Keratinocyte (primary cell): ENCODE measurements around the gene FBXO34. TPM values are rescaled to one million over a fixed set of nuclear protein-coding genes. Genes with fewer than 3 reads are reported as not detected.

Experiments used
- DNase-seq: peaks from one replicate; pipeline ENCODE4 v3.0.0-alpha.2; 2011; ENCODE audit warnings: low read depth, missing footprints, low spot score
- FAIRE-seq: peaks from 2 replicates; lab custom pipeline; 2011; peaks lifted over from hg19 to GRCh38; lab: Jason Lieb, UNC
- H2AFZ ChIP-seq: 2 replicates; pipeline ENCODE4 v1.6.0; 2012; ENCODE audit warnings: low read length, control low read depth, inconsistent platforms; ENCODE audit not compliant: control insufficient read depth
- H3K27ac ChIP-seq: 2 replicates; pipeline ENCODE4 v1.5.1; 2011; ENCODE audit warnings: low read length; ENCODE audit not compliant: control insufficient read depth, insufficient read depth
- H3K27me3 ChIP-seq: 3 replicates; pipeline ENCODE4 v1.6.0; 2011; ENCODE audit warnings: low read length; ENCODE audit not compliant: control insufficient read depth, insufficient read depth; ENCODE audit errors: extremely low read depth
- H3K36me3 ChIP-seq, 2 experiments: 2 replicates in 1 of 2; 3 replicates in 1 of 2; pipeline ENCODE4 v1.5.1; 2011; ENCODE audit warnings: low read length in 2 of 2, mild to moderate bottlenecking in 1 of 2; ENCODE audit not compliant: control insufficient read depth in 2 of 2, insufficient read depth in 2 of 2; ENCODE audit errors: extremely low read depth in 1 of 2
- H3K4me1 ChIP-seq: 3 replicates; pipeline ENCODE4 v1.5.1; 2011; ENCODE audit warnings: low read length; ENCODE audit not compliant: control insufficient read depth, insufficient read depth; ENCODE audit errors: extremely low read depth
- H3K4me2 ChIP-seq: 3 replicates; pipeline ENCODE4 v1.6.0; 2011; ENCODE audit warnings: low read depth, low read length; ENCODE audit not compliant: control insufficient read depth, insufficient read depth; ENCODE audit errors: extremely low read depth
- H3K4me3 ChIP-seq, 3 experiments: fragments of 200-600 bp in 1 of 3; sonication (generic) in 1 of 3; 2 replicates in 2 of 3; 3 replicates in 1 of 3; pipeline ENCODE4 v1.5.1; 2011 to 2016; ENCODE audit warnings: low read length in 3 of 3, mild to moderate bottlenecking in 3 of 3, control low read depth in 2 of 3, inconsistent platforms in 1 of 3, low read depth in 1 of 3, mixed read lengths in 1 of 3, mixed run types in 1 of 3, moderate library complexity in 1 of 3; ENCODE audit not compliant: control insufficient read depth in 2 of 3, insufficient read depth in 2 of 3; ENCODE audit errors: extremely low read depth in 1 of 3
- H3K79me2 ChIP-seq: 2 replicates; pipeline ENCODE4 v1.6.0; 2012; ENCODE audit warnings: low read length; ENCODE audit not compliant: control insufficient read depth, insufficient read depth
- H3K9ac ChIP-seq: 3 replicates; pipeline ENCODE4 v1.6.0; 2011; ENCODE audit warnings: low read length; ENCODE audit not compliant: control insufficient read depth, insufficient read depth; ENCODE audit errors: extremely low read depth
- H3K9me1 ChIP-seq: 3 replicates; pipeline ENCODE4 v1.6.0; 2011; ENCODE audit warnings: low read length; ENCODE audit not compliant: control insufficient read depth, insufficient read depth; ENCODE audit errors: extremely low read depth
- H3K9me3 ChIP-seq: 2 replicates; pipeline ENCODE4 v1.5.1; 2012; ENCODE audit warnings: low read depth, low read length; ENCODE audit not compliant: control insufficient read depth
- H4K20me1 ChIP-seq: 3 replicates; pipeline ENCODE4 v1.6.0; 2011; ENCODE audit warnings: low read length; ENCODE audit not compliant: control insufficient read depth, insufficient read depth; ENCODE audit errors: extremely low read depth
- EZH2 ChIP-seq: IDR thresholded peaks from one replicate; pipeline ENCODE4 v1.6.1; 2012; ENCODE audit warnings: inconsistent platforms, mild to moderate bottlenecking, low read length, moderate library complexity
- dilution Hi-C: fragments of 300-500 bp; cut with MboI; formaldehyde crosslinking; loops from one replicate; pipeline ENCODE4 v1.7.0; 2020; ENCODE audit warnings: low sequenced_read_pairs; ENCODE audit not compliant: extremely low pct_ligation_motif_present
- polyA plus RNA-seq, 5 experiments: library from polyadenylated mRNA; depleted of rRNA in 3 of 5; stranded (reverse) in 3 of 5; stranded (forward) in 1 of 5; unstranded in 1 of 5; fragments of >200 nt; gene quantifications; 1 replicate in 1 of 5; 2 replicates in 3 of 5; 3 replicates in 1 of 5; pipeline versions ENCODE4 v1.2.1 to v1.2.3, GENCODE V29; 2011 to 2012; ENCODE audit warnings: missing spikeins in 2 of 5, low read depth in 1 of 5, low replicate concordance in 1 of 5
- TF ChIP-seq, protein P1 (sequence below), 3 experiments: IDR thresholded peaks in 1 of 3; conservative IDR thresholded peaks in 1 of 3; optimal IDR thresholded peaks in 1 of 3; 2 replicates in 2 of 3; 3 replicates in 1 of 3; pipeline versions ENCODE3 to v1.5.1; 2011; ENCODE audit warnings: low read length in 3 of 3, mild to moderate bottlenecking in 3 of 3, moderate library complexity in 2 of 3, control low read depth in 1 of 3, inconsistent platforms in 1 of 3; ENCODE audit not compliant: insufficient read depth in 2 of 3; ENCODE audit errors: extremely low read depth in 1 of 3

Gene FBXO34
- polyA plus RNA-seq, 1 donor (not counting 4 experiments of a cell fraction or from before 2014, with no cell fraction given) = 18.0 TPM

- no peak for TF ChIP-seq EZH2
- TF ChIP-seq, protein P1, sequence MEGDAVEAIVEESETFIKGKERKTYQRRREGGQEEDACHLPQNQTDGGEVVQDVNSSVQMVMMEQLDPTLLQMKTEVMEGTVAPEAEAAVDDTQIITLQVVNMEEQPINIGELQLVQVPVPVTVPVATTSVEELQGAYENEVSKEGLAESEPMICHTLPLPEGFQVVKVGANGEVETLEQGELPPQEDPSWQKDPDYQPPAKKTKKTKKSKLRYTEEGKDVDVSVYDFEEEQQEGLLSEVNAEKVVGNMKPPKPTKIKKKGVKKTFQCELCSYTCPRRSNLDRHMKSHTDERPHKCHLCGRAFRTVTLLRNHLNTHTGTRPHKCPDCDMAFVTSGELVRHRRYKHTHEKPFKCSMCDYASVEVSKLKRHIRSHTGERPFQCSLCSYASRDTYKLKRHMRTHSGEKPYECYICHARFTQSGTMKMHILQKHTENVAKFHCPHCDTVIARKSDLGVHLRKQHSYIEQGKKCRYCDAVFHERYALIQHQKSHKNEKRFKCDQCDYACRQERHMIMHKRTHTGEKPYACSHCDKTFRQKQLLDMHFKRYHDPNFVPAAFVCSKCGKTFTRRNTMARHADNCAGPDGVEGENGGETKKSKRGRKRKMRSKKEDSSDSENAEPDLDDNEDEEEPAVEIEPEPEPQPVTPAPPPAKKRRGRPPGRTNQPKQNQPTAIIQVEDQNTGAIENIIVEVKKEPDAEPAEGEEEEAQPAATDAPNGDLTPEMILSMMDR (optimal IDR thresholded peaks at IDR 0.05 in 1 of 3, IDR thresholded peaks at IDR 0.05 in 1 of 3, conservative IDR thresholded peaks at IDR 0.05 in 1 of 3; ENCODE audit: extremely low read depth in 1 of 3, insufficient read depth in 2 of 3, low read length in 3 of 3) = no peak
- Histone ChIP-seq H3K27ac (no peak overlapping the region), H3K9me1 (no peaks in the 10 kb centered on the region), H2AFZ (no peak overlapping the region), H3K4me2 (no peak overlapping the region), H4K20me1 (peaks cover 3% of the 10 kb centered on the region), H3K27me3 (no peaks in the 10 kb centered on the region), H3K36me3 (peaks cover 0 to 3% of the 10 kb centered on the region in 2 experiments), H3K9me3 (no peaks in the 10 kb centered on the region), H3K4me1 (peaks cover 5% of the 10 kb centered on the region), H3K9ac (no peak overlapping the region), H3K79me2 (peaks cover 76% of the 10 kb centered on the region), H3K4me3 (no peak overlapping the region)
- FAIRE-seq (no peak), DNase-seq (no peak)
- dilution Hi-C loops = no loop called here
Measured at GRCh38 chr14:55279384-55279783, 8.2 kb downstream of the FBXO34 start.

DNA sequence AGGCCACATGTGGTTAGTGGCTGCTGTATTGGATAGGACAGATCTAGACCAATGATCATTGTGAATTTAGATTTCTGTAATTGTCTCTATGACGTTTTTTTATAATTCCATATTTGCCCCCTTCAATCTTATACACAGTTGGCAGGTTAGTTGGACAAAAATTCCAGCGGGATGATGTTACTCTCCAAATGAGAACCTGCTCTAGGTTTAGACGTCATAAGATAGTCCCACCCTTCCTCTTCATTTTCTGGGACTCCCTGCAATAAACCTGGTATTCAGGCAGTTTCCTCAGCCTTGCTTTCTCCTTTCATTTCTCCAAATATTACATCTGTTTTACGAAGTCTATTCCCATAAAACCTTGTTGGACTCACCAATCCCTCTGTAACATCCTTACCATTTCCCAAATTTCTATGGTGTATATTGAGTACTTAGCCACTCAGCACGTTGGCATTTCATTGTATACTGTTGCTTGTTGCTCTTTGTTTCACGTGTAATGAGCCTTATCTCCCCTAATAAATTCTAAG, 10.2 kb downstream of the FBXO34 start:
- peaks cover 78% of the 10 kb centered on the region for H3K79me2 ChIP-seq
- DNase-seq (no peak), FAIRE-seq (no peak)
- H3K4me2 ChIP-seq = no peak overlapping the region
- no peak for TF ChIP-seq EZH2
- TF ChIP-seq, protein P1 (optimal IDR thresholded peaks at IDR 0.05 in 1 of 3, IDR thresholded peaks at IDR 0.05 in 1 of 3, conservative IDR thresholded peaks at IDR 0.05 in 1 of 3; ENCODE audit: extremely low read depth in 1 of 3, insufficient read depth in 2 of 3, low read length in 3 of 3) = no peak
- no peaks in the 10 kb centered on the region for H3K9me1 ChIP-seq
- H3K9ac ChIP-seq = no peak overlapping the region
- peaks cover 2% of the 10 kb centered on the region for H4K20me1 ChIP-seq
- no peaks in the 10 kb centered on the region for H3K27me3 ChIP-seq
- H2AFZ ChIP-seq = no peak overlapping the region
- no peaks in the 10 kb centered on the region for H3K9me3 ChIP-seq
- dilution Hi-C loops = no loop called here
- H3K4me3 ChIP-seq = no peak overlapping the region
- no peaks in the 10 kb centered on the region for H3K4me1 ChIP-seq
- peaks cover 0 to 4% of the 10 kb centered on the region in 2 experiments for H3K36me3 ChIP-seq
- H3K27ac ChIP-seq = no peak overlapping the region
